ACC112 (cell line): ENCODE measurements around the gene DPP8.
"Not testable (repeated sequence)": the region's sequence is repeated elsewhere in the genome, so short reads cannot be mapped to it uniquely, and the experiment has no call there.

Experiments
- H2AFZ ChIP-seq: fragments of 200-600 bp; sonication (generic); one replicate; pipeline ENCODE4 v1.6.0; 2017; ENCODE audit warnings: antibody characterized with exemption, low read length; ENCODE audit not compliant: unreplicated experiment
- H3K27ac ChIP-seq: fragments of 200-600 bp; sonication (generic); 2 replicates; pipeline ENCODE4 v1.5.1; 2014; ENCODE audit warnings: low read depth, mild to moderate bottlenecking, antibody characterized with exemption, low read length, moderate library complexity
- H3K27me3 ChIP-seq: fragments of 200-600 bp; sonication (generic); 2 replicates; pipeline ENCODE4 v1.6.1; 2014; ENCODE audit warnings: mild to moderate bottlenecking, antibody characterized with exemption, low read length, moderate library complexity, mixed read lengths; ENCODE audit not compliant: insufficient read depth
- H3K36me3 ChIP-seq: fragments of 200-600 bp; sonication (generic); 2 replicates; pipeline ENCODE4 v1.6.1; 2016; ENCODE audit warnings: mild to moderate bottlenecking, antibody characterized with exemption, low read length, moderate library complexity, mixed read lengths; ENCODE audit not compliant: insufficient read depth
- H3K4me1 ChIP-seq: fragments of 200-600 bp; sonication (generic); one replicate; pipeline ENCODE4 v1.6.1; 2016; ENCODE audit warnings: low read length, mixed read lengths; ENCODE audit not compliant: insufficient read depth, unreplicated experiment, control insufficient read depth
- H3K4me3 ChIP-seq: fragments of 200-600 bp; sonication (generic); 2 replicates; pipeline ENCODE4 v1.5.1; 2014; ENCODE audit warnings: mild to moderate bottlenecking, low read depth, low read length
- H3K79me2 ChIP-seq: fragments of 200-600 bp; sonication (generic); one replicate; pipeline ENCODE4 v1.6.0; 2016; ENCODE audit warnings: low read length; ENCODE audit not compliant: control insufficient read depth, unreplicated experiment, insufficient read depth

The DPP8 gene

DNA sequence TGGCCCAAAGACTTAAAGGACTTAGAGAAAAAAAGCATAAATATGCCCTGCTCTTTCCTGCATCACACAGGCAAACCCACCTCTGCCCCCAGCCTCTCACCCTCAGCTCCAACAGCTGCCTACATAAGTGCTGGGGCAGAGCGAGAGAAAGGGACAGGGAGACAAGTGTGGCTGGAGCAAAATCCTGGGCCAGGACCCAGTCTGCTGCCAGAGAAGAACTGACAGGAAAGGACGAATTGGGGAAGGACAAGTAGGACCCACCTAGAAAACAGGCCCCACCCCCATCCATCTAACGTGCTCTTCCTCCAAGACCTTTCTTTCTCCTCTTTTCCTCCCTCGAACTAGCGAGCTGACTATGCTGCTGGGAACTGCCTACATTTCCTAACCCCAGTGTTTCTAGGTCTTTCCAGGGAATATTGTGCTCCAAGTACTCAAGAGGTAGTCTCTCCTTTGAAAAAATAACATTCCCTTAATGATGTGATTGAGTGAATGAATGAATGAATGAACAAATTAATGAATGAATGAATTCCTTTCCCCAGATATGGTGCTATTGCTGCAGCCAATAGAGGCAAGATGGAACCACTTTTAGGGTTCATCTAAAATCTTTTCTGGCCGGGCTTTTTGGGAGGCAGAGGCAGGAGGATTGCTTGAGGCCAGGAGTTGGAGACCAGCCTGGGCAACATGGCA, 113.2 kb downstream of the DPP8 start:
- no peaks in the 10 kb centered on the region for H3K79me2 ChIP-seq
- no peak overlapping the region for H2AFZ ChIP-seq
- H3K4me1 ChIP-seq: peaks cover 4% of the 10 kb centered on the region
- H3K27me3 ChIP-seq: no peaks in the 10 kb centered on the region
- H3K36me3 ChIP-seq: no peaks in the 10 kb centered on the region
- H3K27ac ChIP-seq: no peak overlapping the region
- H3K4me3 ChIP-seq: no peak overlapping the region

GRCh38 chr15:65402961-65403360, 114.5 kb downstream of the DPP8 start:
- Histone ChIP-seq H3K79me2 (no peaks in the 10 kb centered on the region), H3K27me3 (no peaks in the 10 kb centered on the region), H3K4me3 (no peak overlapping the region)

GRCh38 chr15:65401611-65402240, 115.8 kb downstream of the DPP8 start:
- H2AFZ ChIP-seq: no peak overlapping the region
- H3K27ac ChIP-seq: no peak overlapping the region
- H3K27me3 ChIP-seq: no peaks in the 10 kb centered on the region
- no peaks in the 10 kb centered on the region for H3K36me3 ChIP-seq
- no peaks in the 10 kb centered on the region for H3K4me1 ChIP-seq
- no peaks in the 10 kb centered on the region for H3K79me2 ChIP-seq
- H3K4me3 ChIP-seq: no peak overlapping the region

More at GRCh38 chr15:65402961-65403360, 114.5 kb downstream of the DPP8 start:
- Histone ChIP-seq H3K4me1 (no peaks in the 10 kb centered on the region), H2AFZ (no peak overlapping the region), H3K27ac (no peak overlapping the region), H3K36me3 (no peaks in the 10 kb centered on the region)

GRCh38 chr15:65400760-65401610, 116.5 kb downstream of the DPP8 start:
- H3K27me3 ChIP-seq: no peaks in the 10 kb centered on the region
- no peak overlapping the region for H3K4me3 ChIP-seq
- no peaks in the 10 kb centered on the region for H3K79me2 ChIP-seq
- H3K4me1 ChIP-seq: no peaks in the 10 kb centered on the region
- no peak overlapping the region for H3K27ac ChIP-seq
- H2AFZ ChIP-seq: no peak overlapping the region
- no peaks in the 10 kb centered on the region for H3K36me3 ChIP-seq

- no peak overlapping the region for H3K27ac ChIP-seq
- no peaks in the 10 kb centered on the region for H3K79me2 ChIP-seq
- H3K4me1 ChIP-seq: no peaks in the 10 kb centered on the region
- H3K4me3 ChIP-seq: no peak overlapping the region
- no peak overlapping the region for H2AFZ ChIP-seq
- no peaks in the 10 kb centered on the region for H3K36me3 ChIP-seq
- H3K27me3 ChIP-seq: no peaks in the 10 kb centered on the region
Observed at GRCh38 chr15:65399997-65400396, 117.5 kb downstream of the DPP8 start.

DNA sequence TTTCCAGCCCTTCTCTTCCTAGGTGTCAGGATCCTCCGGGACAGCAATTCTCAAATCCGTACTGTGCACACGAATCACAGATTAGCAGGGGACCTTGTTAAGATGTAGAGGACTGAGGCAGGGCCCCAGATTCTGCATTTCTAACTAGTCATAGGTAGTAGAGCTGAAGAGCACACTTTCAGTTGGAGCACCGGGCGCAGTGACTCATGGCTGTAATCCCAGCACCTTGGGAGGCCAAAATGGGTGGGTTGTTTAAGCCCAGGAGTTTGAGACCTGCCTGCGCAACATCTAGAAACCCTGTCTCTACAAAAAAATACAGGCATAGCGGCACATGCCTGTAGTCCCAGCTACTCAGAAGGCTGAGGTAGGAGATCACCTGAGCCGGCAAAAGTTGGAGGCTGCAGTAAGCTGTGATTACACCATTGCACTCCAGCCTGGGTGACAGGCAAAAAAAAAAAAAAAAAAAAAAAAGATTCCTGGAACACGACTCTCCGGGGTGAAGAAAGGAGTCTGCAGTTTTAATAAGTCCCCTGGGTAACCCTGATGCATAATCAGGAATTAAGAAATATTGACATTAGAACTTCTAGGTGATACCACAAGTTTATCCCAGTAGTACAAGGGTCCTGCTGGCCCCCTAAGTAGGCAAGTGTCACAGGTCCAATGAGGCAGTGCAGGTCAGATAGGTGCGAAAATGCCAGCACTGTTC, 118.3 kb downstream of the DPP8 start:
- H2AFZ ChIP-seq: no peak overlapping the region
- H3K4me3 ChIP-seq: no peak overlapping the region
- H3K27me3 ChIP-seq: no peaks in the 10 kb centered on the region
- H3K79me2 ChIP-seq: no peaks in the 10 kb centered on the region
- no peaks in the 10 kb centered on the region for H3K4me1 ChIP-seq
- H3K27ac ChIP-seq: no peak overlapping the region
- H3K36me3 ChIP-seq: no peaks in the 10 kb centered on the region

DNA sequence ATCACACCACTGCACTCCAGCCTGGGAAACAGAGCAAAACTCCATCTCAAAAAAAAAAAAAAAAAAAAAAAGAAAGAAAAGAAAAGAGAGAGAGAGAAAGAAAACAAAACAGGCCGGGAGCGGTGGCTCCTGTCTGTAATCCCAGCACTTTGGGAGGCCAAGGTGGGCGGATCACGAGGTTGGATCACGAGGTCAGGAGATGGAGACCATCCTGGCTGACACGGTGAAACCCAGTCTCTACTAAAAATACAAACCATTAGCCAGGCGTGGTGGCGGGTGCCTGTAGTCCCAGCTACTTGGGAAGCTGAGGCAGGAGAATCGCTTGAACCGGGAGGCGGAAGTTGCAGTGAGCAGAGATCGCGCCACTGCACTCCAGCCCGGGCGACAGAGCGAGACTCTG, 119.0 kb downstream of the DPP8 start:
- H2AFZ ChIP-seq, H3K4me1 ChIP-seq, H3K4me3 ChIP-seq, H3K27ac ChIP-seq, H3K36me3 ChIP-seq, H3K27me3 ChIP-seq, H3K79me2 ChIP-seq: not testable (repeated sequence)

DNA sequence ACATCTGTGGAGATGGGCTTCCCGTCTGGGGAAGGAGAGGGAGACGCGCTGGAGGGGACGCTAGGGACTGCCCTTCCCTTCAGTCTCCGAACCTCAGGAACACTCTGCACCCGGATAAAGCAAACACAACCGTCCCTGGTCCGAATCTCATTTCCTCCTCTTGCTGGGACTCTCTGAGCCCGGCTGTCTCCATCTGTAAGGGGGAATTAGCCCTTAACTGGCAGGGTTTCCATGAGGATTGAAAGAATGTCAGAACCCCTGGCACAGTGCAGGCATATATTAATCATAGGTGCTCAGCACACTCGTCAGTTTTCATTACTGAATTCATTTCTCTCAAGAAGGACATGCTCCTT, 120.5 kb downstream of the DPP8 start:
- no peaks in the 10 kb centered on the region for H3K79me2 ChIP-seq
- no peaks in the 10 kb centered on the region for H3K4me1 ChIP-seq
- no peak overlapping the region for H3K27ac ChIP-seq
- H2AFZ ChIP-seq: no peak overlapping the region
- H3K27me3 ChIP-seq: peaks cover 3% of the 10 kb centered on the region; the same call in 1 of the 2 replicates
- H3K36me3 ChIP-seq: no peaks in the 10 kb centered on the region
- H3K4me3 ChIP-seq: no peak overlapping the region

DNA sequence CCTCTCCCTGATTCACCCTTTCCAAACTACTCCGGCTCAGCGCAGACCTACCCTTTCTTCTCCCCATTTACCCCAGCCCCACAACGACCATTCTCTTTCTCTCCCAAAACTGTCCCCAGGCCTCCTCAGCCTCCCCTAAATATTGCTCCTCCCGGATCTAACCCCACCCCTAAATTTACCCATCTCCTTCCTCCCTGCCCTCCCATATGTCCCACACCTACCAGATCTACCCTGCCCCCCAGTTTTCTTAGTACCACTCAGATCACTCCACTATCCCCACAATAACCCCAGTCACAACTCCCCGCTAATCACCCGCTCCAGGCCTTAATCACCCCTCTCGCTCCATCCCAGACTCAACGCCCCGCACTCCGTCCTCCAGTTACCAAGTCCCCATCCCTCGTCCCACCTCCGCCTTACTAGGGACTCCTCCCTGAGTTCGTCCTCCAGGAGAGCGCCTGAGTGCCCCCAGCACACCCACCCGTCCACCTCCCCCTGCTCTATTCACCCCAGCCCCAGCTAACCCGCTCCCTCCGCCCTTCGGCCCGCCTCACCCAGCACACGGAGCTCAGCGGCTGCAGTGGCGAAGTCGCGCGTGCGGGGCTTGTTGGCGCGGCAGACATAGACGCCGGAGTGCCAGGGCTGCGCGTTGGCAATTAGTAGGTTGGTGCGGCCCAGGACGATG, 121.1 kb downstream of the DPP8 start:
- H3K4me3 ChIP-seq: no peak overlapping the region
- peaks cover 5% of the 10 kb centered on the region for H3K27me3 ChIP-seq
- no peaks in the 10 kb centered on the region for H3K36me3 ChIP-seq
- no peak overlapping the region for H3K27ac ChIP-seq
- no peaks in the 10 kb centered on the region for H3K4me1 ChIP-seq
- no peaks in the 10 kb centered on the region for H3K79me2 ChIP-seq
- H2AFZ ChIP-seq: no peak overlapping the region

DNA sequence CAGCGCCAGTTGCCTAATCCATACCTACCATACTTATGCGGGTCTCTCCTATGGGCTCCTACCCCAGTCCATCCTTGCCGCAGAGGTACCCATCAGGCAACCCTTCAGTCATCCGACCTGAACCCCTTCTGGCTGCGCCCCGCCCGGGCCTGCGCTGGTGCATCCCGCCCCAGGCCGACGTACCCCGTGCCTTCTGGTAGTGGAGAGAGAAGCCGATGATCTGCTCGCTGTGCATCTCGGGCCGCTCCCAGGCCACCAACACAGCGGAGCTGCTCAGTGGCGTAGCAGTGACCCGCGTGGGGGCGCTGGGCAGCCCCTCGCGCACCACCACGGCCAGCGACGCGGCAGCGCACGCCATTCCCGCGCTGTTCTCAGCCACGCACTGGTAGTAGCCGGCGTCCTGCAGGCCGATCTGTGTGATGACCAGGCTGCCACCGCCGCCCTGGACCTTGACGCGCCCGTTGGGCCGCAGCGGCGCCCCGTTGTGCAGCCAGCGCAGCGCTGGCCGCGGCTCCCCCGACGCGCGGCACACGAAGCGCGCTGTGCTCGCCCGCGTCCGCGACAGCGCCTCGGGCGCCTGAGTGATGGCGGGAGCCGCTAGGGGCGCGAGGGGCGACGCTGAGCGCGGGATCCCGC, 121.8 kb downstream of the DPP8 start:
- peaks cover 8% of the 10 kb centered on the region for H3K27me3 ChIP-seq
- H3K36me3 ChIP-seq: no peaks in the 10 kb centered on the region
- H3K4me1 ChIP-seq: no peaks in the 10 kb centered on the region
- no peak overlapping the region for H3K27ac ChIP-seq
- no peaks in the 10 kb centered on the region for H3K79me2 ChIP-seq
- H2AFZ ChIP-seq: no peak overlapping the region
- no peak overlapping the region for H3K4me3 ChIP-seq
